HPDE6-E6E7 (cell line): Measurements from ENCODE around the gene CHD1L.
"Not testable (repeated sequence)": the region's sequence is repeated elsewhere in the genome, so short reads cannot be mapped to it uniquely, and the experiment has no call there.

Experiments
- DNase-seq: peaks from one replicate; pipeline ENCODE4 v3.0.0; 2011; ENCODE audit warnings: missing footprints; ENCODE audit errors: extremely low spot score

The CHD1L gene

GRCh38 chr1:147267711-147268110 lies 25.2 kb downstream of the CHD1L start:
- DNase-seq, result no peak

- no peak for DNase-seq
Measured at GRCh38 chr1:147270721-147271120, 28.2 kb downstream of the CHD1L start.

DNA sequence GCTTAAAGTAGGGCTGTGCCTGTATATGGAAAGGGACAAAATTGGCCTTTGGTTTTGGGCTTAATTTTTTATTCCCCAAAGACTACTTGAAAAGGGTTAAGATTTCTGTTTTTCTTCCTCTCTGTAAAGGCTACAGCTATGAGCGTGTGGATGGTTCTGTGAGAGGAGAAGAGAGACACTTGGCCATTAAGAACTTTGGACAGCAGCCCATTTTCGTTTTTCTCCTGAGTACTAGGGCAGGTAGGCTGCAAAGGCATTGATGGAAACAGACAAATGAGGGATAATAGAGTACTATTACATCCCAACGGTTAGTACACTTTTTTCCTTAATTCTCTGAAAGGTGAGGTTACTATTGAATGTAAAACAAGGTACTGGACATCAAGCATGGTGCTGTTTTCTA lies 29.6 kb downstream of the CHD1L start:
- DNase-seq, result no peak

DNA sequence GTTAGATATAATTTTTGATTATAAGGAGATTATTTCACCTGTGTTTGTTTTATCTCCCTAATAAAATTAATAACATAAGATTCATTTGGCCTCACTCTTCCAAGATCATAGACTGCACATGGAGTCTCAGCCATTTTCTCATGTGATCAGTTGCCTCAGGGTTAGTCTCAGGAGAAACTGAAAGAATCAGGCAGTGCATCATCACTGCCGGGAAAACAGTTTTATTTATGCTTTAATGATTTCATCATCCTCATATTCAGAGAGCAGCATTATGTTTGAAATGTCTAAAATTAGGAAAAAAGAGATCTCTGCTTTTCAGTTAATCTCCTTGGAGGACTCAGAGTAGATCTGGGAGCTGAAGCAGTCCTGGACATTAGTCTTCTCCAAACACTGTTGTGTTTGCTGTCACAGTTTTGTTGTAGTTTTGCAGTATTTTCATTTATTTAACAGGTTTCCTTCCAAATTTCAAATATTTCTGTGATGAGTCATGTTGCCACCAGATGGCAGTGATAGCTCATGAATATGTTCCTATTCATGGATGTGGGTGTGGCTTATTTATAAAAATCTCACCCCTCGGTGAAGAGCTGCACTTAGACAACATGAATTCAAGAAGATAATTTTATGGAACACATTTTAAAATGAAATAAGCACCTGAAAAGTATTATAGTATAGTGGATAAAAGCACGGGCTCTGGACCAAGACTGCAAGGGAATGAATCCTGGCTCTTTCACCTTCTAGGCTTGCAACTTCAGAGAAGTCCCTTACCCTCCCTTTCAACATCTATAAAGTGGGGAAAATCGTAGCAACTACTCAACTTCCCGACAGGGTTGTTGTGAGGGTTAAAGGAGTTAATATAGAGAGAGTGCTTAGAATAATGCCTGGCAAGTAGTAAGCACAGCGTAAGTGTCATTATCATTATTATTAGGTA lies 31.2 kb downstream of the CHD1L start:
- DNase-seq, result peak; percentile 49

DNA sequence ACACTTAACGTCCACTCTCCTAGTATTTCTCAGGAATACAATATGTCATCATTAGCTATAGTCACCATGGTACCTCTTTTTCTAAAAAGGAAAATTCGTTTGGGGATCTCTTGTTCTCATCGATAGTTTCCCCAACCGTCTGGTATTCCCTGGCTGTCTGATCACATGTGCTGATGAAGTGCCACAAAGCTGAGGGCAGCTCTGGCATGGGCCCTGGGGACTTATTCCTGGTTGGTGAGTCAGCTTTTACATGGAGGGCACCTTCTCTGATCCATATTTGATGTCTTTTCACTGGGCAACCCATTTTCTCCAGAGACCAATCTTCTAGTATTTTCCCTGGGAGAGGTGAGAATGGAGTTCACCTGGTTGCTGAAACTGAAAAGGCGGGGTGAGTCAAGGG lies 39.5 kb downstream of the CHD1L start:
- no peak for DNase-seq

- DNase-seq, result no peak
Measured at GRCh38 chr1:147283011-147283410, 40.5 kb downstream of the CHD1L start.

- DNase-seq, result no peak
Measured at GRCh38 chr1:147287133-147287865, 44.8 kb downstream of the CHD1L start.

GRCh38 chr1:147292012-147292411 lies 49.5 kb downstream of the CHD1L start:
- peak; percentile 25 for DNase-seq

DNA sequence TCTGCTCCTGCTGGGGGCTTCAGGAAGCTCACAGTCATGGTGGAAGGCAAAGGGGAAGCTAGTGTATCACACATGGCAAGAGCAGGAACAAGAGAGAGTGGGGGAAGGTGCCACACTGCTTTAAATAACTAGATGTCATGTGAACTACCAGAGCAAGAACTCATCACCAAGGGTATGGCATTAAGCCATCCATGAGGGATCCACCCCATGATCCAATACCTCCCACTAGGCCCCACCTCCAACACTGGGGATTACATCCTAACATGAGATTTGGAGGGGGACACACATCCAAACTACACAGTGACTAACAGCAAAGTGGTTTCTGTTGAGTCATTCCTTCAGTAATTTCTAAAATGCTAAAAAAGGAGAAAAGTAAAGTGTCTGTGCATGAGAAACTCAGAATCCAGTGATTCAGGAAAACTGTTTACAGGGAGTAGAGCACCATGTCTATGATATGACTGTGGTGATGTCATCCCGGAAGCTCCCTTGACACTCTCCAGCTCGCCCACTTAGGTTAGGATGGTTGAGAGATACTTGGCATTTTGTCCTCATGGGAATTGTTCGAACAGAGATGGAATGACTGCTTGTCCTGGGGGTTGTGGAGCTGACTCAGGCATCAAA lies 50.3 kb downstream of the CHD1L start:
- no peak for DNase-seq

- no peak for DNase-seq
Measured at GRCh38 chr1:147297438-147297837, 55.0 kb downstream of the CHD1L start.

DNA sequence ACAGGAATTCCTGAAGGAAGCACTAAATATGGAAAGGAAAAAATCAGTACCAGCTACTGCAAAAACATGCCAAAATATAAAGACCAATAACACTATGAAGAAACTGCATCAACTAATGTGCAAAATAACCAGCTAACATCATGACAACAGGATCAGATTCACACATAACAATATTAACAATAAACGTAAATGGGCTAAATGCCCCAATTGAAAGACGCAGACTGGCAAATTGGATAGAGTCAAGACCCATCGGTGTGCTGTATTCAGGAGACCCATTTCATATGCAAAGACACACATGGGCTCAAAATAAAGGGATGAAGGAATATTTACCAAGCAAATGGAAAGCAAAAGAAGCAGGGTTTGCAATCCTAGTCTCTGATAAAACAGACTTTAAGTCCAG lies 63.3 kb downstream of the CHD1L start:
- not testable (repeated sequence) for DNase-seq

GRCh38 chr1:147316968-147317367 lies 74.5 kb downstream of the CHD1L start:
- DNase-seq, result no peak

- not testable (repeated sequence) for DNase-seq
Measured at GRCh38 chr1:147326933-147327687, 84.6 kb downstream of the CHD1L start.

- DNase-seq, result no peak
Measured at GRCh38 chr1:147334292-147334691, 91.8 kb downstream of the CHD1L start.

DNA sequence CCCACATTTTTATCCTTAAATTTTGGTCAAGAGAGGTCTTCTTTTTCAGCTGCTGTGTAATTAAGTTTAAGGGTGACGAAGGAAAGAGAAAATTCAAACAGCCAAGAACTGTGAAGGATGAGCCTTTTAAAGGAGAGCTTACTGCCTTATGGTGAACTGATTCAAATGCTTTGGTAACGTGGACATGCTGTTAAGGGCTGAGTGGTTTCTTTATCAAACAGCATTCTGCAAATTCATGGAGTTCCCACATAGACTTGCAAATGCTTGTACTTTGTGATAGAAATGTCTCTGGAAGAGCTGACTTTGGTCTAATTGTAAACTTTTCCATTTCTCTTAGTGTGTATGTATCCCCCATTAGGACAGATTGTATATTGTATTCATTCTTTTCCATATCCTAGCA lies 93.8 kb downstream of the CHD1L start:
- DNase-seq, result no peak

DNA sequence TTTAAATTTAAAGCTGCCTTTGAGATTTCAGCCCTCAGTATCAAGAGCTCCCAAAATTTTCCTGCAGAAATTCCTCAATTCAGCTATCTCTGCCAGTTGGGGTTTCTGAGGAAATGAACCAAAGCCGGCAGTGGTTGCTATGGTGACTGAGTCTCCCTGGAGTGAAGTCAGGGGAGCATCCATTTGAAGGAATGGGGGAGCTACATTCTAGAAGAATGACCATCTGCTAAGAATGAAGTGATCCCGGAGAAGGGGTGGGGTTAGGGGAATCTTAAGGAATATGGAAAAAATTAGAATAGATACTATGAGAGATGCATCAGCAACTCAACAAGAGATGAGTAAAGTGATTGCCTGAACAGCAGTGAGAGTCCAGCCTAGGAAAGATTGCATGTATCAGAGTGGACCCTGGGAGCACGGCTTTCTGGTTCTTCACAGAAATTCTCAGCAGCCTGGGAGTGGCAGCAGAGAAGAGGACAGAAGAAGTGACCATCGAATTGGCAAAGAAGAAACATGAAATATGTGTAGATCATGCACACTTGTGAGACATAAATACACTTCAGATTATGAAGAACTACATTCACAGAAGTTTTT lies 94.7 kb downstream of the CHD1L start:
- DNase-seq, result no peak

- DNase-seq, result no peak
Measured at GRCh38 chr1:147338571-147338970, 96.1 kb downstream of the CHD1L start.

DNA sequence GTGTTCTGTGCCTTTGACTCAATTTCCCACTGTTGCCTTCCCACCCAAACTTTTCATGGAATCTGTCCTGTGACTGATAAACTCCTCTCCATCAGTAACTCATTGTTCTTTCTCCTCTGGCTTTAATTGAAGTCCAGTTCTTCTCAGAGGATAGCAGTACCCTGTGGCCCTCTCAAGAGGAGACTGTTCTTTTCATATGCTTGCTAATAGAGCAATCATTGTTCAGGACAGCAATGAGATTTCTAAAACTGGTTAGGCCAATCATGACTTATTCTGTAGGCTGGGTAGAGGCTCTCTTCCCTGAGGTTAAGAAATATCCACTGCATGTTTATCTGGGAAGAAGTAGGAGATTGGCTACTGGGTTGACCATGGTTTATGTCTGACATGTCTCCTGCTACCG lies 98.8 kb downstream of the CHD1L start:
- no peak for DNase-seq
